C4-2B (cell line): ENCODE data around the gene ZNF121.

ENCODE experiments used
- ZFX ChIP-seq: fragments of 450-650 bp; IDR thresholded peaks from 2 replicates; pipeline ENCODE4 v1.6.1; 2017
- TF ChIP-seq, protein P1 (sequence below): fragments of 450-650 bp; conservative IDR thresholded peaks from 2 replicates; pipeline ENCODE4 v1.5.1; 2017; ENCODE audit warnings: mild to moderate bottlenecking

- TF ChIP-seq, protein P1, sequence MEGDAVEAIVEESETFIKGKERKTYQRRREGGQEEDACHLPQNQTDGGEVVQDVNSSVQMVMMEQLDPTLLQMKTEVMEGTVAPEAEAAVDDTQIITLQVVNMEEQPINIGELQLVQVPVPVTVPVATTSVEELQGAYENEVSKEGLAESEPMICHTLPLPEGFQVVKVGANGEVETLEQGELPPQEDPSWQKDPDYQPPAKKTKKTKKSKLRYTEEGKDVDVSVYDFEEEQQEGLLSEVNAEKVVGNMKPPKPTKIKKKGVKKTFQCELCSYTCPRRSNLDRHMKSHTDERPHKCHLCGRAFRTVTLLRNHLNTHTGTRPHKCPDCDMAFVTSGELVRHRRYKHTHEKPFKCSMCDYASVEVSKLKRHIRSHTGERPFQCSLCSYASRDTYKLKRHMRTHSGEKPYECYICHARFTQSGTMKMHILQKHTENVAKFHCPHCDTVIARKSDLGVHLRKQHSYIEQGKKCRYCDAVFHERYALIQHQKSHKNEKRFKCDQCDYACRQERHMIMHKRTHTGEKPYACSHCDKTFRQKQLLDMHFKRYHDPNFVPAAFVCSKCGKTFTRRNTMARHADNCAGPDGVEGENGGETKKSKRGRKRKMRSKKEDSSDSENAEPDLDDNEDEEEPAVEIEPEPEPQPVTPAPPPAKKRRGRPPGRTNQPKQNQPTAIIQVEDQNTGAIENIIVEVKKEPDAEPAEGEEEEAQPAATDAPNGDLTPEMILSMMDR = no peak
- TF ChIP-seq ZFX = no peak; the same call in 1 of the 2 replicates
These were observed 38.2 kb upstream of the ZNF121 start for GRCh38 chr19:9622531-9622930.
